Endothelial cell of coronary artery (primary cell): ENCODE data around the gene SIT1. TPM values are rescaled to one million over a fixed set of nuclear protein-coding genes. Genes with fewer than 3 reads are reported as not detected.

Experiments
- total RNA-seq: library from RNA; depleted of rRNA; stranded (reverse); fragments of >200 nt; gene quantifications from 2 replicates; pipeline ENCODE4 v1.2.3, GENCODE V29; 2014

Gene SIT1
- total RNA-seq = not detected in 2 replicates

GRCh38 chr9:35650341-35651158 lies at the start of gene SIT1:
Gene SIT1, minus strand, starts transcription at chr9:35650931. Its CDS starts 78 bp downstream, at chr9:35650853.

GRCh38 chr9:35689542-35690293 lies 39.0 kb upstream of the SIT1 start, which contains the start of gene TPM2:
Gene TPM2, minus strand, starts transcription at chr9:35689925. Its CDS starts 108 bp downstream, at chr9:35689817.

GRCh38 chr9:35673132-35674024 lies 22.6 kb upstream of the SIT1 start, which contains the start of gene CA9:
Gene CA9, plus strand, starts transcription at chr9:35673928. Its CDS starts 32 bp downstream, at chr9:35673960.

GRCh38 chr9:35664531-35665470 lies 14.1 kb upstream of the SIT1 start, which contains the start of gene ARHGEF39:
Gene ARHGEF39, minus strand, starts transcription at chr9:35665195. Its CDS starts 26 bp downstream, at chr9:35665169.

GRCh38 chr9:35658137-35658967 lies 7.6 kb upstream of the SIT1 start, which contains the start of gene CCDC107:
Gene CCDC107, plus strand, starts transcription at chr9:35658292. Its CDS starts 88 bp downstream, at chr9:35658380.

GRCh38 chr9:35657546-35658136 lies 6.9 kb upstream of the SIT1 start, which contains the start of gene RMRP:
Gene RMRP, minus strand, starts transcription at chr9:35658019.

GRCh38 chr9:35618325-35618727 lies 32.4 kb downstream of the SIT1 start, which contains the start of gene CD72:
Gene CD72, minus strand, starts transcription at chr9:35618413. Its CDS starts 110 bp downstream, at chr9:35618303.

GRCh38 chr9:35604578-35605350 lies 46.0 kb downstream of the SIT1 start, which contains the start of gene TESK1:
Gene TESK1, plus strand, starts transcription at chr9:35605262. Its CDS starts 358 bp downstream, at chr9:35605620.

Other genes starting within 250 kb of the SIT1 start
- 10.3 and 19.7 TPM in 2 replicates for gene RUSC2, start 160.8 kb downstream of the SIT1 start, total RNA-seq
- 4.0 and 8.4 TPM in 2 replicates for gene TESK1, start 45.7 kb downstream of the SIT1 start, total RNA-seq
- not detected in 2 replicates for gene CD72, start 32.5 kb downstream of the SIT1 start, total RNA-seq
- 34,663 and 71,197 TPM in 2 replicates for gene RMRP, start 7.1 kb upstream of the SIT1 start, total RNA-seq
- gene CCDC107, start 7.4 kb upstream of the SIT1 start, total RNA-seq = 8.9 and 13.7 TPM in 2 replicates
- 0.38 and 0.81 TPM in 2 replicates for gene ARHGEF39, start 14.3 kb upstream of the SIT1 start, total RNA-seq
- 0.19 TPM in 1 of 2 replicates, not detected in the other for gene CA9, start 23.0 kb upstream of the SIT1 start, total RNA-seq
- 316 and 644 TPM in 2 replicates for gene TPM2, start 39.0 kb upstream of the SIT1 start, total RNA-seq
- gene TLN1, start 81.3 kb upstream of the SIT1 start, total RNA-seq = 315 and 441 TPM in 2 replicates
- gene CREB3, start 81.7 kb upstream of the SIT1 start, total RNA-seq = 51.5 and 52.2 TPM in 2 replicates
- 63.2 and 65.8 TPM in 2 replicates for gene GBA2, start 98.3 kb upstream of the SIT1 start, total RNA-seq
- gene RGP1, start 98.4 kb upstream of the SIT1 start, total RNA-seq = 8.5 and 10.8 TPM in 2 replicates
- 6.5 and 13.3 TPM in 2 replicates for gene MSMP, start 103.3 kb upstream of the SIT1 start, total RNA-seq
- gene NPR2, start 140.7 kb upstream of the SIT1 start, total RNA-seq = 6.2 and 14.1 TPM in 2 replicates
- gene SPAG8, start 161.3 kb upstream of the SIT1 start, total RNA-seq = 0.19 and 0.27 TPM in 2 replicates
- 18.4 and 21.7 TPM in 2 replicates for gene HINT2, start 164.1 kb upstream of the SIT1 start, total RNA-seq
- gene FAM221B, start 177.8 kb upstream of the SIT1 start, total RNA-seq = not detected in 2 replicates
- 0.09 and 1.1 TPM in 2 replicates for gene TMEM8B, start 178.3 kb upstream of the SIT1 start, total RNA-seq
- gene OR13J1, start 219.5 kb upstream of the SIT1 start, total RNA-seq = not detected in 2 replicates